IMR-90 (cell line): ENCODE results near the gene CHAF1B. TPM values are rescaled to one million over a fixed set of nuclear protein-coding genes. Genes with fewer than 3 reads are reported as not detected.
A peak's percentile ranks its signal among the peaks of the same experiment; 100 is the strongest.

Experiments
- ATAC-seq: fragments of 200-7000 bp; cut with Tn5 transposase; 2 replicates; pipeline ENCODE4 v1.9.1; 2020; ENCODE audit warnings: low read depth, mild to moderate bottlenecking, moderate library complexity
- BruUV-seq: library from RNA; stranded (reverse); fragments of 400-500 nt; replicated peaks from 2 replicates; lab custom pipeline; 2021; lab: Mats Ljungman, UMichigan
- CTCF ChIA-PET: fragments of 300-600 bp; formaldehyde crosslinking; extraction: SDS; loops from one replicate; lab custom pipeline; 2021; ENCODE audit warnings: antibody characterized with exemption; lab: Yijun Ruan, JAX
- POLR2A ChIA-PET: fragments of 300-600 bp; sonication (Branson Sonifier 250); formaldehyde crosslinking; loops from one replicate; lab custom pipeline; 2022; ENCODE audit warnings: antibody characterized with exemption; ENCODE audit not compliant: unreplicated experiment; lab: Charles Lee
- DNase-seq: peaks from one replicate; pipeline ENCODE4 v3.0.0; 2013
- H2AFZ ChIP-seq: replicated peaks from 2 replicates; pipeline ENCODE3; 2013; ENCODE audit warnings: low read length, mild to moderate bottlenecking; ENCODE audit not compliant: poor library complexity
- H2AK5ac ChIP-seq: 2 replicates; pipeline ENCODE4 v1.6.1; 2013; ENCODE audit warnings: low read depth, low read length, inconsistent platforms
- H2AK9ac ChIP-seq: replicated peaks from 2 replicates; pipeline ENCODE3; 2013; ENCODE audit warnings: mild to moderate bottlenecking, low read depth, low read length, moderate library complexity; ENCODE audit not compliant: poor library complexity
- H2BK120ac ChIP-seq: 2 replicates; pipeline ENCODE4 v1.6.1; 2013; ENCODE audit warnings: low read depth, low read length, inconsistent platforms
- H2BK15ac ChIP-seq: 3 replicates; pipeline ENCODE4 v1.6.1; 2013; ENCODE audit warnings: low read depth, low read length, inconsistent platforms
- H2BK20ac ChIP-seq: 2 replicates; pipeline ENCODE4 v1.6.1; 2013; ENCODE audit warnings: low read depth, mild to moderate bottlenecking, inconsistent platforms, low read length, moderate library complexity
- H2BK5ac ChIP-seq: 2 replicates; pipeline ENCODE4 v1.6.1; 2013; ENCODE audit warnings: mild to moderate bottlenecking, low read depth, low read length, inconsistent platforms; ENCODE audit not compliant: poor library complexity, severe bottlenecking
- H3K14ac ChIP-seq: replicated peaks from 2 replicates; pipeline ENCODE4 v1.6.1; 2013; ENCODE audit warnings: low read depth, low read length, inconsistent platforms
- H3K18ac ChIP-seq: 2 replicates; pipeline ENCODE4 v1.6.1; 2013; ENCODE audit warnings: low read depth, low read length, control low read depth
- H3K23ac ChIP-seq: 2 replicates; pipeline ENCODE4 v1.6.1; 2013; ENCODE audit warnings: low read depth, low read length, inconsistent platforms
- H3K27ac ChIP-seq: 2 replicates; pipeline ENCODE4 v1.5.1; 2013; ENCODE audit warnings: mild to moderate bottlenecking, control low read depth, low read length; ENCODE audit not compliant: insufficient read depth
- H3K27me3 ChIP-seq: 2 replicates; pipeline ENCODE4 v1.6.1; 2013; ENCODE audit warnings: low read length; ENCODE audit not compliant: control insufficient read depth, insufficient read depth
- H3K36me3 ChIP-seq: 2 replicates; pipeline ENCODE4 v1.6.1; 2013; ENCODE audit warnings: low read length, mixed read lengths; ENCODE audit not compliant: control insufficient read depth, insufficient read depth
- H3K4ac ChIP-seq: 2 replicates; pipeline ENCODE4 v1.6.1; 2013; ENCODE audit warnings: low read depth, low read length, inconsistent platforms
- H3K4me1 ChIP-seq: 2 replicates; pipeline ENCODE4 v1.6.1; 2013; ENCODE audit warnings: low read length, mixed read lengths; ENCODE audit not compliant: control insufficient read depth, insufficient read depth
- H3K4me2 ChIP-seq: 2 replicates; pipeline ENCODE4 v1.6.1; 2013; ENCODE audit warnings: low read depth, mild to moderate bottlenecking, control low read depth, low read length, moderate library complexity
- H3K4me3 ChIP-seq: 2 replicates; pipeline ENCODE4 v1.5.1; 2013; ENCODE audit warnings: low read depth, mild to moderate bottlenecking, control low read depth, low read length, moderate library complexity; ENCODE audit not compliant: insufficient read depth
- H3K56ac ChIP-seq: 2 replicates; pipeline ENCODE4 v1.6.1; 2013; ENCODE audit warnings: low read length, inconsistent platforms; ENCODE audit not compliant: insufficient read depth; ENCODE audit errors: extremely low read depth
- H3K79me1 ChIP-seq, 2 experiments: 2 replicates each; pipeline ENCODE4 v1.6.1; 2013; ENCODE audit warnings: low read length in 2 of 2, inconsistent platforms in 1 of 2, low read depth in 1 of 2
- H3K9ac ChIP-seq: 2 replicates; pipeline ENCODE4 v1.6.1; 2013; ENCODE audit warnings: low read depth, low read length, control low read depth
- H3K9me1 ChIP-seq: 2 replicates; pipeline ENCODE4 v1.6.1; 2013; ENCODE audit warnings: low read length, inconsistent platforms; ENCODE audit not compliant: insufficient read depth
- H3K9me3 ChIP-seq: 2 replicates; pipeline ENCODE4 v1.6.1; 2013; ENCODE audit warnings: low read length; ENCODE audit not compliant: control insufficient read depth, insufficient read depth
- H4K20me1 ChIP-seq: 2 replicates; pipeline ENCODE4 v1.6.1; 2013; ENCODE audit warnings: low read length, inconsistent platforms; ENCODE audit not compliant: insufficient read depth
- H4K5ac ChIP-seq: 2 replicates; pipeline ENCODE4 v1.6.1; 2013; ENCODE audit warnings: mild to moderate bottlenecking, low read depth, low read length, control low read depth
- H4K8ac ChIP-seq, 2 experiments: 2 replicates each; pipeline ENCODE4 v1.6.1; 2013; ENCODE audit warnings: low read depth in 2 of 2, low read length in 2 of 2, control low read depth in 1 of 2, inconsistent platforms in 1 of 2
- H4K91ac ChIP-seq: 2 replicates; pipeline ENCODE4 v1.6.1; 2013; ENCODE audit warnings: low read depth, low read length, inconsistent platforms; ENCODE audit not compliant: insufficient read depth
- BHLHE40 ChIP-seq: fragments of 150-350 bp; IDR thresholded peaks from 2 replicates; pipeline ENCODE4 v1.6.1; 2016; ENCODE audit warnings: mild to moderate bottlenecking, low read depth, low read length
- CEBPB ChIP-seq: IDR thresholded peaks from 2 replicates; pipeline ENCODE4 v1.6.1; 2012; ENCODE audit warnings: low read depth, low read length, improper control_type of control experiment
- CHD1 ChIP-seq: IDR thresholded peaks from 2 replicates; pipeline ENCODE4 v1.6.1; 2012; ENCODE audit warnings: low read depth, low read length, improper control_type of control experiment
- MAFK ChIP-seq: IDR thresholded peaks from 2 replicates; pipeline ENCODE4 v1.6.1; 2012; ENCODE audit warnings: low read depth, low read length, improper control_type of control experiment
- MAZ ChIP-seq: IDR thresholded peaks from 2 replicates; pipeline ENCODE4 v1.6.1; 2012; ENCODE audit warnings: low read depth, mild to moderate bottlenecking, low read length, improper control_type of control experiment, moderate library complexity, borderline replicate concordance
- MXI1 ChIP-seq: IDR thresholded peaks from 2 replicates; pipeline ENCODE4 v1.6.1; 2012; ENCODE audit warnings: low read depth, mild to moderate bottlenecking, low read length, moderate library complexity, borderline replicate concordance
- NFE2L2 ChIP-seq: fragments of 150-350 bp; IDR thresholded peaks from 2 replicates; pipeline ENCODE4 v1.6.1; 2016; ENCODE audit warnings: low read depth, mild to moderate bottlenecking, low read length
- POLR2A ChIP-seq: IDR thresholded peaks from 2 replicates; pipeline ENCODE4 v1.6.1; 2012; ENCODE audit warnings: mild to moderate bottlenecking, low read depth, low read length
- RAD21 ChIP-seq: IDR thresholded peaks from 2 replicates; pipeline ENCODE4 v1.6.1; 2012; ENCODE audit warnings: low read length, improper control_type of control experiment
- RCOR1 ChIP-seq: IDR thresholded peaks from 2 replicates; pipeline ENCODE4 v1.6.1; 2012; ENCODE audit warnings: mild to moderate bottlenecking, low read length, improper control_type of control experiment; ENCODE audit not compliant: insufficient replicate concordance
- RFX5 ChIP-seq: IDR thresholded peaks from 2 replicates; pipeline ENCODE4 v1.8.0; 2012; ENCODE audit warnings: low read depth, mild to moderate bottlenecking, low read length, moderate library complexity
- WGBS, 2 experiments: methylation state at CpG; one replicate each; pipeline versions ENCODE4 v1.1.5 to v1.1.7; 2013; ENCODE audit warnings: missing lambda C conversion rate in 2 of 2; ENCODE audit not compliant: insufficient read length in 1 of 2; ENCODE audit errors: extremely low coverage in 2 of 2; 5-methylcytosine and 5-hydroxymethylcytosine counted together
- dilution Hi-C: fragments of 300-500 bp; cut with HindIII; formaldehyde crosslinking; loops from one replicate; pipeline ENCODE4 v1.14.3; 2018; ENCODE audit warnings: low sequenced_read_pairs; ENCODE audit not compliant: unreplicated experiment
- in situ Hi-C: fragments of 300-500 bp; cut with MboI; formaldehyde crosslinking; loops from 3 replicates; pipeline ENCODE4 v1.14.3; 2019; ENCODE audit warnings: low sequenced_read_pairs, inconsistent platforms, mixed read lengths
- intact Hi-C: fragments of 100-400 bp; cut with micrococcal nuclease; formaldehyde crosslinking; loops from 2 replicates; pipeline ENCODE4 v1.10.0; 2022
- polyA plus RNA-seq, 3 experiments: library from polyadenylated mRNA; depleted of rRNA; stranded (reverse); fragments of >200 nt; gene quantifications; 2 replicates each; pipeline ENCODE4 v1.2.3, GENCODE V29; 2012; ENCODE audit warnings: low replicate concordance in 1 of 3
- total RNA-seq: library from RNA; depleted of rRNA; stranded (reverse); fragments of >200 nt; gene quantifications from 2 replicates; pipeline ENCODE4 v1.2.3, GENCODE V29; 2012
- TF ChIP-seq, protein P1 (sequence below): conservative IDR thresholded peaks from 2 replicates; pipeline ENCODE4 v1.5.1; 2012; ENCODE audit warnings: mild to moderate bottlenecking, low read depth, low read length, improper control_type of control experiment
- TF ChIP-seq, protein P2 (sequence below): fragments of 150-350 bp; IDR thresholded peaks from 2 replicates; pipeline ENCODE4 v1.6.1; 2017; ENCODE audit warnings: mild to moderate bottlenecking, antibody characterized with exemption, low read length, low read depth
- TF ChIP-seq, protein P3 (sequence below): fragments of 150-350 bp; IDR thresholded peaks from 2 replicates; pipeline ENCODE4 v1.6.1; 2016; ENCODE audit warnings: low read depth, mild to moderate bottlenecking, low read length, moderate library complexity, borderline replicate concordance

CHAF1B gene
- total and polyA plus RNA-seq, 2 of the 4 experiments (the other 2 are of a cell fraction) = 4.5 to 6.4 TPM

DNA sequence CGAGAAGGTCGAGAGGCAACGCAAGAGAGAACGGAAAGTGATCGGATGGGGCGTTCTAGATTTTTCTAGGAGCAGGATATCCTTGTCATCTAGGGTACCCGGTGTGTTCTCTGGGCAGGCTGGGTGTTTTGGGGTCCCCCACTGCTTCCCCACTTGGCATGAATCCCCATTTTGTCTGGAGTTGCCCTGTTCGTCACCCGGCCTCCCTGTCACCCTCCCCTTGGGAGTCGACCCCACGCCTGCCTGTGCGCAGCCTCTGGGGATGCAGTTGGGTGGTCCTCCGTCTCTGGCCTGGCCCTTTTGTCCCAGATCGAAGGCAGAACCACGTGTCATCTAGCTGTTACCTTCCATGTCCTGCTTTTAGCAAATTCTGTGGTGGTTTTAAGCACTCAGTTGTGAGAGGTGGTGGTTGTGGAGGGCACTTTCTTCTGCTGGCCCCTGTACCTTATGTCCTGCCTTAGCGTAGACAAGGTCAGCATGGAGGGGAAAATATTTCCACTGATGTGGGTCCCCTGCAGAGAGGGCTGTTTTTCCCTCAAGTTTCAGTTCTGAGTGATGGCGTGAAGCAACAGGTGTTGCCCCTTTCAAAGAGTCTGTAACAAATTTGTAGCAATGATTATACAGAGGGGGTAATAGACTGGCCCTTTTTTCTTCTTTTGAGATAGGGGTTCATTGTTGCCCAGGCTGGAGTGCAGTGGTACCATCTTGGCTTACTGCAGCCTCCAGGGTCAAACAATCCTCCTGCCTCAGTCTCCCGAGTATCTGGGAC, 35.6 kb downstream of the CHAF1B start:
- 94% methylated on average over 11 of the region's 18 CpGs; no CpG with 5 or more reads in 1 of the 2 experiments for WGBS, 2 experiments
- Histone ChIP-seq H2AK9ac (peak overlapping the region; percentile 81), H4K5ac (no peak overlapping the region), H2BK20ac (no peak overlapping the region), H3K4me2 (no peak overlapping the region), H3K36me3 (no peaks in the 10 kb centered on the region), H3K23ac (no peak overlapping the region), H3K4ac (no peak overlapping the region), H4K20me1 (no peaks in the 10 kb centered on the region), H2BK120ac (no peak overlapping the region), H3K9ac (no peak overlapping the region), H2AFZ (peak overlapping the region; percentile 89), H2BK5ac (no peak overlapping the region), H4K8ac (no peak overlapping the region), H3K4me3 (no peak overlapping the region), H3K9me3 (no peaks in the 10 kb centered on the region), H3K79me1 (no peaks in the 10 kb centered on the region), H3K18ac (no peak overlapping the region), H3K27me3 (no peaks in the 10 kb centered on the region), H3K4me1 (peaks cover 2% of the 10 kb centered on the region; the same call in 1 of the 2 replicates), H3K14ac (no peak overlapping the region), H4K91ac (no peak overlapping the region), H3K27ac (no peak overlapping the region), H3K9me1 (no peaks in the 10 kb centered on the region; the same call in 1 of the 2 replicates), H2BK15ac (0 out of 3 replicates have a peak overlapping the region, but pooled peaks have one; percentile 12), H3K56ac (no peak overlapping the region), H2AK5ac (peak overlapping the region; percentile 58; the same call in 1 of the 2 replicates)
- TF ChIP-seq CEBPB = no peak
- TF ChIP-seq RFX5 = no peak
- TF ChIP-seq POLR2A = no peak
- TF ChIP-seq MAZ = no peak
- no peak for TF ChIP-seq NFE2L2
- no peak for TF ChIP-seq RAD21
- TF ChIP-seq, protein P1, sequence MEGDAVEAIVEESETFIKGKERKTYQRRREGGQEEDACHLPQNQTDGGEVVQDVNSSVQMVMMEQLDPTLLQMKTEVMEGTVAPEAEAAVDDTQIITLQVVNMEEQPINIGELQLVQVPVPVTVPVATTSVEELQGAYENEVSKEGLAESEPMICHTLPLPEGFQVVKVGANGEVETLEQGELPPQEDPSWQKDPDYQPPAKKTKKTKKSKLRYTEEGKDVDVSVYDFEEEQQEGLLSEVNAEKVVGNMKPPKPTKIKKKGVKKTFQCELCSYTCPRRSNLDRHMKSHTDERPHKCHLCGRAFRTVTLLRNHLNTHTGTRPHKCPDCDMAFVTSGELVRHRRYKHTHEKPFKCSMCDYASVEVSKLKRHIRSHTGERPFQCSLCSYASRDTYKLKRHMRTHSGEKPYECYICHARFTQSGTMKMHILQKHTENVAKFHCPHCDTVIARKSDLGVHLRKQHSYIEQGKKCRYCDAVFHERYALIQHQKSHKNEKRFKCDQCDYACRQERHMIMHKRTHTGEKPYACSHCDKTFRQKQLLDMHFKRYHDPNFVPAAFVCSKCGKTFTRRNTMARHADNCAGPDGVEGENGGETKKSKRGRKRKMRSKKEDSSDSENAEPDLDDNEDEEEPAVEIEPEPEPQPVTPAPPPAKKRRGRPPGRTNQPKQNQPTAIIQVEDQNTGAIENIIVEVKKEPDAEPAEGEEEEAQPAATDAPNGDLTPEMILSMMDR = no peak
- TF ChIP-seq, protein P2, sequence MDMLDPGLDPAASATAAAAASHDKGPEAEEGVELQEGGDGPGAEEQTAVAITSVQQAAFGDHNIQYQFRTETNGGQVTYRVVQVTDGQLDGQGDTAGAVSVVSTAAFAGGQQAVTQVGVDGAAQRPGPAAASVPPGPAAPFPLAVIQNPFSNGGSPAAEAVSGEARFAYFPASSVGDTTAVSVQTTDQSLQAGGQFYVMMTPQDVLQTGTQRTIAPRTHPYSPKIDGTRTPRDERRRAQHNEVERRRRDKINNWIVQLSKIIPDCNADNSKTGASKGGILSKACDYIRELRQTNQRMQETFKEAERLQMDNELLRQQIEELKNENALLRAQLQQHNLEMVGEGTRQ = no peak
- TF ChIP-seq, protein P3, sequence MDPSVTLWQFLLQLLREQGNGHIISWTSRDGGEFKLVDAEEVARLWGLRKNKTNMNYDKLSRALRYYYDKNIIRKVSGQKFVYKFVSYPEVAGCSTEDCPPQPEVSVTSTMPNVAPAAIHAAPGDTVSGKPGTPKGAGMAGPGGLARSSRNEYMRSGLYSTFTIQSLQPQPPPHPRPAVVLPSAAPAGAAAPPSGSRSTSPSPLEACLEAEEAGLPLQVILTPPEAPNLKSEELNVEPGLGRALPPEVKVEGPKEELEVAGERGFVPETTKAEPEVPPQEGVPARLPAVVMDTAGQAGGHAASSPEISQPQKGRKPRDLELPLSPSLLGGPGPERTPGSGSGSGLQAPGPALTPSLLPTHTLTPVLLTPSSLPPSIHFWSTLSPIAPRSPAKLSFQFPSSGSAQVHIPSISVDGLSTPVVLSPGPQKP = no peak
- no peak for TF ChIP-seq BHLHE40
- no peak for TF ChIP-seq MXI1
- TF ChIP-seq CHD1 = no peak
- no peak for TF ChIP-seq RCOR1
- TF ChIP-seq MAFK = no peak
- no peak for DNase-seq
- no TSS peak for BruUV-seq
- ChIA-PET CTCF (no interaction called here), POLR2A (no interaction called here)
- ATAC-seq = no peak
- intact Hi-C loops = loop anchor here (1.0 to 2.0 kb wide), 3 partner anchors 84 to 506 kb away; no protein-coding TSS in a partner anchor
- dilution Hi-C loops = no loop called here
- in situ Hi-C loops = loop anchor here (5.0 kb wide), 1 partner anchor 507 kb away; no protein-coding TSS in a partner anchor
